Stimulated activated CD4-positive, alpha-beta T cell treated with anti-CD3 and anti-CD28 coated beads, Interleukin-1b, Interleukin-23, amount 100 ng/mL, for 48 hours (primary cell): ENCODE results near the gene NFIB.

ENCODE experiments used
- DNase-seq: peaks from one replicate; pipeline ENCODE4 v3.0.0-alpha.2; 2020

NFIB gene

DNA sequence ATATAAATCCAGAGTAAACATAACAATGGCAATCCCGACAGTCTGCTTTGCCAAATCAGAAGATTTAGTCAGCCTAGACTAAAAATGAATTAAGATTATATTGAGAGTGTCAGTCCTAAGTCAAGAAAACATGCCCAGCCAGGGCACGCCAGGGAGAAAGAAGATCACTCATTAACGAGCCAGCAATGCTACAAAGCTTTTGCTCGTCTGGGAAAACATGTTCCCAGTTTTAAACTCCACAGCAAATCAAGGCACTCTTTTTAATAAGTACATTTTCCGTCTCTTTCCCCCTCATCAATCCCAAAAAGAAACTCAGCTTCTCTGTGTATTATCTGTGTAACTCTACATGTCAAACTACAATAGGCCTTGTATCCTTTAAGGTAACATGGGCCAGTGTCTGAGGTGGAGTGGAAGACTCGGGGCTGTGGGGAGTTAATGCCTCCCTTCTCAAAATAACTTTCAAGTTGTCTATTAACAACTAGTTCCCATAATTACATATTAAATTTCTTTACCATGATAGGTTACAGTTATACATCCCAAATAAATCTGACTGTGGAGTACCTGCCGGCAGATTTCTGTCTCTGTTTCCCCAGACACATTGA is 40.9 kb downstream of the NFIB start:
- no peak for DNase-seq

DNA sequence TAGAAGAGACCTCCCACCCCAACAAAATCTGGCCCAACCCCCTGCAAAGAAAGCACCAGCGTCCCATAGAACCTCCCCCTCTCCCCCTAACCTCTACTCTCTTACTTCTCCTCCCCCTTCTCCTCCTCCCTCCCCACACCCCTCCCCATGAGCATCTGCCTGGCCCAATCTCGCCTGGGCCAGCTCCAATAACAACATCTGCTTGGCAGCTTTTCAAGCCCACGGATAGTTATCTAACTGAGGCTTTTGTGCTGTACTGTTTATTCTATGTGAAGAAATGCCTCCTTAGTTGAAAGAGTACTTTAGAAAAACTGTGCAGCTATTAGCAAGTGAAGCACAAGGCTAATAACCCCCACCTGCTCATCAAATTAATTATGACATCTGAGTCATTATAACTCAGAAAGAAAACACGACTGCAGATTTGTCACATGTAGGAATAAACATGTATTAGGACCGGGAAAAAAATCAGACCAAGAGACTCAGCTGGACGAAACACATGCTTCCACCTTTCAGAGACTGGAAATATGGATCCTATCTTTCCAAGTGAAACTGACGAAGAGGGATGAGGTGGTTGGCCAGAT is 42.8 kb downstream of the NFIB start:
- DNase-seq: no peak

DNA sequence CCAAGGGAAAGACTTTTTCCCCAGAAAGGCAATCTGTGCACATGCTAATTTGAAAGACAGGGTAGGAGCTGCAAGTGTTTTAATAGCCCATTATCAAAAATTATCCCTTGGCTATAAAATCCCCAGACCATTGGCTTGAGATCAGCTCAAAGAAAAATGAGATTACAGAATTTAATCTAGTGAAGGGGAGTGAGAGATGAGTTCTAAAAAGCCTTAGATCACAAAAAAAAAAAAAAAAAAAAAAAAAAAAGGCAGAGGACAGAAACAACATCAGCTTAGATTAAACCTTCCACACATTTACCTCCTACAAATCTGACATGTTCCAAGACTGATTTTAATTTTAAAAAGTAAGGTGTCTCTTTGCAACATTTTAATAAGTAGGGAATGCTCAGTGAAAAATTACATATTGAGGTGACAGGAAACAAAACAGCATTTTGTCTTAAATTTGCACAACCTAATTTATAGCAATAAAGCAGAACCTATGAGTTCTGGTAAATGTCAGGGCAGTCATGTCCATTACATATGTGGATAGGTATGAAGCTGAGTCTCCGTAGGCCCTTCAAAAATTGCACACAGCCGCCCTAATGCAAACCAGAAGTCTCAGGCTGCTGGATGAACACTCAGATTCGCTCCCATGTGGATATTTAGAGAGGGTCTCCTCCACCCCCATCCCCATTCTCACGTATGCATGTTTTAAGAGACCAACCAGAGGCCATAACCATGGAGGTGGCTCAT is 43.4 kb downstream of the NFIB start:
- no peak for DNase-seq

DNA sequence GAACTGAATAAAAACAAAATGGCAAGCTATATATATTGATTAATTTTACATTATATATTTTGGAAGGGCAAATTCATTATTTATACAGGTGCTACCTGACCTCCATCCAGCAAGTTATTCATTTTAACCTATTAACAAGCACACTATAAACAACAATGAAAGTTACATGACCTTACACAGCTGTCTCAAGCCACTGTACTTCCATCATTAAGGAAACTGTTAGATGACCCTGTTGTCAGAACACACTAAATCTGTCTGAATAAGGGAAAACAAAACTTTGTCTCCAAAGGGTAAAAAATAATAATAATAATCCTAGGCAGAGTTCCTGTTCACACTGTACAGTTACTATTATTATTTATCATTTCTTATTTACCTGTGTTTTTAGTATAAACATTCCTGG is 44.0 kb downstream of the NFIB start:
- DNase-seq: no peak

DNA sequence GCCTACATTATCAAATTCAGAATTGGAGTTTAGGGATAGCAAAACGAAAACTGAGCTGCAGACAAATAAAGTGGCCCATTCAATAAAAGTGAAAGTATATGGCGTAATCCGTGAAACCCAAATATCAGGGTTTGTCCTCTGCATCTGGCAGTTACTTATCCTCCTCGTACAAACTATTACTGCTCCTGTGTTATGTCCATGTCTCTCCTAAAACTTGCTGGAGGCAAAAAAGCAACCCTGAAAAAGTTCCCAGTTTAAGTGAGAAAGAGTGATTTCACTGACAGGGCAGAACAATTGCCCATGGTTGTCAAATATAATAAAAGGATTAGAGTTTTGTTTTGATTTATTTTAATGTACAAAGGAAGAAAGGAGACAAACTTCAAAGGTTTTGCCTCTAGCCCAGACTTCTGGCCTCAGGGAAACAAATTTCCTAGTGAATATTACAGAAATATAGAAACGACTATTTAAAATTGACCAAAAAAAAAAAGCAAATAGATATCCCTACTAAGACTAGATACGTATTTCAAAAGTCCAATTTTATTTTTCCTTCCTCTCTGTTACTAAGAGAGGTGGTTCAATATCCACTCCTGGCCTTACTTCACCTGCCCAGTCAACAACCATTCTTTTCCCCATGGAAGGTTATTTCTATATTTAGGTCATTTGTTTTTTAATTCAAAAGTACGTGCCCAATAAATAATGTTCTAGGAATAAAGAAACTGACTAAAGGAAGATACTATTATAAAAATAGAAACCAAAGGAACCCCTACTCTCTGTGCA is 50.0 kb downstream of the NFIB start:
- DNase-seq: no peak

DNA sequence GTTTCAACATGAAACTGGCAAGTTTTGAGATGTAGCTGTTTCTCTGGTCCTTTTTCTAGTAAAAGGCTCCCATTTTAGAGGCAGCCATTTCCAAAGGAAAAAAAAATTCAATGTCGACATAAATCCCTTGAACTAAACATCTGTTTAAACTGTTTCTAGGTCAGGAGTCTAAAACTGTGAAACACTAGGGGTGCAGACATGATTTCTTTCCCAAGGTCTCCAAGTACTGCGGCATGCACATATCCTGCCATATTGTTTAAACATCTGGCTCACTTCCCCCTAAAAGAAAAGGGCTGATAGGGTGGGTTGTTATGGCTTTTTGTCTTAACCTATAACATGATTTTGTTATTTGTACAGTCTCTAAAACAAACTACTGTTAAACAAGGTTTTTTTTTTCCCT is 51.1 kb downstream of the NFIB start:
- DNase-seq: no peak

DNA sequence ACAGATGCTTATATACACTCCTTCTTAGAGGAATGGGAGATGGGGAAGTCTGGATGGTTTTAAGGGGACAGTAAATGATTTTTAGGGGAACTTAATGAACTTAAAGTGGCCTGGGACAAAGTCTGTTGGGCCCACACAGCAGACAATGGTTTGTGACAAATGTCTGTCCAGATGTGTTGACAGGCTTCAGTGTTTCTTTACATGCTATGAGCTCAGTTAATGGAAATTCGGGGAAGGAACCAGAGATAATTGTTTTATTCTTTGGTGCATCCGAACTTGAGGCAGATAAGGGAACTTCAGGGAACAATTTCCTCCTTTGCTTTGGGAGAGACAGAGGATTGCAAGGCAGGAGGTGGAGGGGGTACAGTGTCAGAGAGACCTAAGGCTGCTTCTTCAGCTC is 52.3 kb downstream of the NFIB start:
- DNase-seq: no peak

DNA sequence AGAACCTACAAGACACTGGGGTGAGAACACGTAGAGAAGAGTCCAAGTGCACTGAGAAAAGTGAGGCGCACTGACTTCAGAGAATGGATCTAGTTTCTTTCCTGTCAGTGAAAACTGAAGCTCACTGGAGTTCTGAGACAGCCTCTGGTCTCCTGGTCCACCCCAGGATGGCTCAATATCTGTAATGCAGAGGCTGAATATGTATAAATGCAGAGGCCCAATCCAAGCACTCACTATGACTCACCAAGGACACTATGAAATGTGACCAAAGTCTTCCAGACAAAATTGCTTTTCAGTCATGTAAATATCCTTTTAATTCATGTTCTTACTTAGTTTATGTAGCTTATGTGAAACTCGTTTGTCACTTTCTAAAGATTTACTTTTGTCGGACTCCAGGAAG is 53.8 kb downstream of the NFIB start:
- no peak for DNase-seq

DNA sequence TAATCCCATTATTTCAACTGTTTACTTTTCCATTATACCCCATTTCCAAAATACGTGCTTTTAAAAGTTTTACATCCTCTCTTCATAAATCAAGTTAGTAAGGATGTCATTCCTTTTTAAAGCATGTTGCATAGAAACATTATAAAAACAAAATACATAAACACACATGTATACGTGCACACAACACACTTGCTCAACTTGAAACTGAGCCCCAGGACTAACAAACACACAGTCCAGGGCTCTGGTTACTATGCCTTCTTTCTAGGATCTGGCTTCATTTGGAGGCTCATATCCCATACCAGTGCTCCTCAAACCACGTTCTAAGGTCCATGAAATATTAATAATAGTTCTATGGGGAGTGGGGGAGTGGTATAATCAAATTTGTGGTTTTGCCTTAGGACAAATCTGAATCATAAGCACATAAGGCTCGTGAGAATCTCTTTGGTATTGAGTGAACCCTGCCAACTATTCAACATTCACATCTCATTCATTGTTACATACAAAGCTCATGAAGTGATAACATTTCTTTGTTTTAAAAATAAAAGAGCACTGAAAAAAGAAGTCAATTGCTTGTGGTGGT is 55.2 kb downstream of the NFIB start:
- DNase-seq: no peak

DNA sequence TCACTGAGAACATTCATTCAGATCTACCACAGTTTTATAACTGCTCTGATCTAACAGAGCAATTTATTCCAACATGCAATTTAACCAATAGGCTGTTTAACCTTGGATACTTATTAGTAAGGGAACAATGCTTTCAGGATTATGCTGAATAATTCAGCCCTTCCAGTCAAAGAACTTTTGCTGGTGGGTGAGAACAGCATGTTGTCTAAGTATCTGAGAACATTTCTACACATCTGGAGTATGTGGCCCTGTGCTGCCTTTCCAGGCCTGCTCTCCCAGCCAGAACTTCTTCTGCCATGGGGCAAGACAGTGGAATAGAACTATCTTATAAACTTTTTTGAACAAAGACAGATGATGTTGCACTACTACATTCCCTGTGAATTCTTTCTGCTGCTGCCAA is 55.8 kb downstream of the NFIB start:
- DNase-seq: no peak

DNA sequence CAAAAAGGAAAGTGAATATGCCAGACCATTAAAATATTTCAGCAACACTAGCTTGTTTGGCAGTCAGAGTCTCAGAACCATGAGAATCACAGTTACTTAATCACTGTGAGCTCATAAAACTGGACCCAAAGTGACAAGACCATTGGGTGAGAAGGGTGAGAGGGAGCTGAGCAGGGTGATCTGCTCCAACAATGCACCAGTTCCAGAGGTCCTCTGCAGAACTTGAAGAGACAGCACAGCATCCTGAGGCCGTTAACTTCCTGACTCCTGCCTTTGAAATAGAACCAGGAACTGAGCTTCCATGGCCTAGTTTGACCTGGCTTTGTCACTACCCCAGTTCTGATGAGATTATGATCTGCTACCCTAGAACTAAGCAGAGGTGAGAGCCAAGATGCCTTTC is 57.4 kb downstream of the NFIB start:
- DNase-seq: no peak

DNA sequence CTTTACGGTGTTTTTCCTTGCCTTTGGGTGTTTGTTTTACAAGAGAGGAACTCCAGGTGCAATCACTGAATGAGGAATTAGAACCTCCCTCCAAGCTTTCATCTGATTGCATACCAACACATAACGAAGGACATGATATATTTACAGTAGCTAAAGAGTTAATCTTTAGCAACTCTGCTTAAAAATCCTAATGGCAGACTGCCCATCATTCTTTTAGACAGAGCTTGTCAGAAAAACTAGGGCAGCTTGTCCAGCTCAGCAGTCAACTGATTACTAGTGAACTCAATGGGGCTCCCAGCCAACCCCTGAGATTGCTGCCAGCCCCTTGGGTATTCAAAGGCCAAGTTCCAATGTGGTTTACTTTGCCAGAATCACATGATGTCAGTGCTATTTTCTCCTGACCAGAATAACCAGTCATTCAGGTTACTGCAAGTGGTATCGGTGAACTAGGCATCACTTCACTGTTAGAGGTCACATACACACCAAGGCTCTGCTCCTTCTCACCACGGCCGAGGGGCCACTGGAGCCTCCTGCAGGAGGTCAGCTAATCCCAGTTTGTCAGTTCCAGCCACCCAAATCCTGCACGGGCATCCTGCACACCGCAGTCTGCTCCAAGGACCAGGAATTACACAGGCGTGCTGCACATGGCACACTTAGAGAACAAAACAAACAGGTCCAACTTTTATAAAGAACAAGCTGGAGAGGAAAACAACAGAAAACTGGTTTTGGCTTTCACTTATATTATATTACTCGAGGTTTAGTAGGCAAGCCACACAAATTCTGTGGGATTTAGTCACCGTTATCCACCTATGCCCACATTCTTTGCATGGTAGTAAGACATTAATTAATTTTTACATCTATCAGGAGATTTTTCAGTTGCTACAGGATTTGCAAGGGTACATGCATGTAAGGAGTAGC is 62.5 kb downstream of the NFIB start:
- no peak for DNase-seq

DNA sequence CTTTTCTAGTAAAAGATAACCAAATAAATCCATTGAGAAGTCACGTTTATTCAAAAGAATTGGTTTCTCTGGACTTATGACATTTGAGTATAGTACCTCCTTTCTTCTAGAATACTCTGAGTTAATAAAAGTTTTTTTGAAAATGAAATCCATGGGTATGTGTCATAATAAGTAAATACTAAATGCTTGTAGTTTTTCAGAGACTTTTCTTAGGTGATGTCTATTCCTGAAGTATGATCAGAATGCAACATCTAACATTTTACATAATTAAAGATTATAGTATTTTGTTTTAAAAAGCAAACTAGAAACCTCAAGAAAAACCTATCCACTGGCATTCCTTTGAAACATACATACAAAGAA is 63.2 kb downstream of the NFIB start:
- DNase-seq: no peak

DNA sequence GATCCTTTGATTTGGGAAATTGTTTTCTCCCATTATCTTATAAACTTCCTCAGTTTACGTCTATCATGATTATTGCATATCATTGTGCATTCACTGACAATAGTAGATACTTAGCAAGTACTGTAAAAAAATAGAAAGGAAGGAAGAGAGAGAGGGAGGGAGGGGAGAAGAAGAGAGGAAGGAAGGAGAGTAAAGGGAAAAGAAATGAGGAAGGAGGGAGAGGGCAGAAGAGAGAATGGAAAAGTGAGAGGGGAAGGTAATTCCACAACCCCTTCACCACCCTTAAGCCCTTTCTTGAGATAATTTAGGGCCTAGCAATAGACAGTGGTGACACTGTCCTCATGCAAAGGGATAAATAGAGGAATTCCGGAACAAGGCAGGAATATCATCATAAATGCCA is 64.4 kb downstream of the NFIB start:
- no peak for DNase-seq

DNA sequence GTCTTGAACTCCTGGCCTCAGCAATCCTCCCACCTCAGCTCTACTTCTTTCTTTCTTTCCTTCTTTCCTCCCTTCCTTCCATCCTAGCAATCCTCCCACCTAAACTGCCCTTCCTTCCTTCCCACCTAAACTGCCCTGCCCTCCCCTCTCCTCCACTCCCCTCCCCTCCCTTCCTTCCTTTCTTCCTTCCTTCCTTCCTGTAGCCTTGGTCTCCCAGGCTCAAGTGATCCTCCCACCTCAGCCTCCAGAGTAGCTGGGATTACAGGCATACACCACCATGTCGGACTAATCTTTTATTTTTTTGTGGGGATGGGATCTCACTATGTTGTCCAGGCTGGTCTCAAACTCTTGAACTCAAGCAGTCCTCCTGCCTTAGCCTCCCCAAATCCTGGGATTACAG is 65.8 kb downstream of the NFIB start:
- DNase-seq: no peak

DNA sequence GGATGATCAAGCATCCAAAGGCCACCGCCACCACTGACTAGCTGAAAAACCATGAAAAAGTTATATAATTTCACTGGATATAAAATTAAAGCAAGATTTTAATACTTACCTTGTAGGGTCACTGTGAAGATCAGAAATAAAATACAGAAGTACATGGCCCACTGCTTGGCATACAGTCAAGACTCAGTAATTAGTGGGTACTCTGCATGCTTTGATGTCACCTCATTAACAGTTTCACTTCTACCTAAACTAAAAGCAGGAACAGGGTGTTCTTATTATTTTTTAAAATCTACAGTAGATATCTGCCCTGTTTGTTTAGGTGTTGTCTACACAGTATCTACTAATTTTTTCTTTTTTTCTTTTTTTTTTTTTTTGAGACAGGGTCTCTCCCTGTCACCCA is 66.4 kb downstream of the NFIB start:
- no peak for DNase-seq

DNA sequence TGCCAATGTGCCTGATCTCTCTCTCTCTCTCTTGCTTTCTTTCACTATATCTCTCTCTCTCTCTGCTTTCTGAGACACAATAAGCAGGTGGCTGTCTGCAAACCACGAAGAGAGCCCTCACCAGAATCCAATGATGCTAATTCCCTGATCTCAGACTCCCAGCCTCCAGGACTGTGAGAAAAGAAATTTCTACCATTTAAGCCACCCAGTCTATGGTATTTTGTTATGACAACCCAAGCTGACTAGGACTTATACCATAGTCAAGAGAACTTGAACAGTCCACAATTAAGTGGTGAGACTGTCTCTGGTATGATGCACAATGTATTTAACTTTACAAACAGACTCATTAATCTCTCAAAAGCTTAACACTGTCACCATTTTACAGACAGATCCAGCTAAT is 67.0 kb downstream of the NFIB start:
- DNase-seq: no peak

DNA sequence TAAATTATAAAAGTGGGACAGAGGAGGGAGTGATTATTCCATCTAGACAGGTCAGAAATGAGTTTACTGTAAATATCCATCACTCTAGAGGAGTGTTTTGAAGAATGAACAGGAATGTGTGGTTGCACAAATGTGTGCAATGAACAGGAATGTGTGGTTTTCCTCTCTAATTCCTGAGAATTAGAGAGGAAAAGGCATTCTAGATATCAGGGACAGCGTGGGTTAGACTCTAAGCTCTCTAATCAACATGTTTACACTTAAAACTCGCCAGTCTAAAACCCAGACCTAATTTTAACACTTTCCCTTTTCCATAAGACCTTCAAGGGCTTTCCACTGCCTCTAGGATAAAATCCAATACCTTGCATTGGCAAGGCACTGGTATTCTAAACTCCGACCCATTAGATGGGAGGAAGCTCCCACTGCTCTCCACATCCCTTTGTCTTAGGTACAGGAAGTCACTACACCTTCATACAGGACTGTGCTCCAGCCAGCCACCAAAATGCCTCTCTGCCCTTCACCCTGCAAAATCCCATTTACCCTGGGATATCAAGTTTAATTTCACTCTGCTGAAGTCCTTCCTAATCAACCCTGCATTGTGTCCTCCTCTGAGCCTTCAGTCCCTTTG is 67.9 kb downstream of the NFIB start:
- no peak for DNase-seq

DNA sequence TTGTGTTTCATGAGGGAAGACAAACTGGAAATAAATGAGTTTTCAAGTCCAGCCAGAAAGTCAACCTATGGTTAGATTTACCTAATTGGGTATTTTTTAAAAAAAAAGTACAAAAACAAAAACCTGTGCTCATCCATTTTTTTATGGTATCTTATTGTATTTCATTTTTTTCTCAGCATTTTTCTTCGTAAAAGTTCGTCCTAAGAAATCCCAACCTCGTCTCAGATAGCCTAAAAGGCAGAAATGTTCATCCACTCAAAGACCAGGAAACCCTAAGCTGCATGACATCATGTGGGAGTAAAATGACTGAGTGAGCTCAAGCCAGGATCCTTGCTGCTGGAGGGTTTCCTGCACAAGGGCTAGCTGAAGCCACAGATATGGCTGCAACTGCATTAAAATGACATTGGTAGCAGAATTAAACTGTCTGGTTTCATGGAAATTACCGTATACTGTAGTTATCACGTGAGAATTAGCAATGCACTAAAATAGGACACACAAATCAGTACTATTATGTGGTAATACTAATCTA is 70.4 kb downstream of the NFIB start:
- no peak for DNase-seq

DNA sequence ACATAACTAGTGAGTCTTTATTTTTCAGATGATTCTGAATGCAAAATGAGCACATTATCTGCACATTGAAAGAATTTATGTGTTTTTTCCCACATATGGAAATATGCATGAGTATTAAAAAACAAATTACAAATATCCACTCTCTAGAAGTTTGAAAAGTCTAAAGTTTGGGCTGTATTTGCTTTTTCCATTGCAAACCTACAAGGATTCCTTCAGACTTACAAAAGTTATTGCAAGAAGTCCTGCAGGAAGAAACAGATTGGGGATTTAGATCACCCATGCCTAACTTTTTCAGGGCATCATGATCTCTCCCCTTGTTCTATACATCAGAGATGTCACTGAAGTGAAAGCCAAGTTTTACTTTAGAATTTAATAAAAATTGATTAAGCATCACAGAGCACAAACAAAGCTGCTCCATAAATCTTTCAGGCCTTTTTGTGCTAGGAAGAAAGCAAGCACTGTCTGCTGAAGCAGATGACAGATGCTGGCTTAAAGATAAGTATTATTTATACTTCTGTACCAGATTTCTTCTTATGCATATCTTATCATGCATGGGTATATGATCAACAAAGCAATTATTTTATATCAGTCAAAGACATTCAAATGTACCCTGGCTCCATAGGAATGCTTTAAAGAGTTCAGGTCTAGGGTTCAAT is 71.7 kb downstream of the NFIB start:
- DNase-seq: no peak

DNA sequence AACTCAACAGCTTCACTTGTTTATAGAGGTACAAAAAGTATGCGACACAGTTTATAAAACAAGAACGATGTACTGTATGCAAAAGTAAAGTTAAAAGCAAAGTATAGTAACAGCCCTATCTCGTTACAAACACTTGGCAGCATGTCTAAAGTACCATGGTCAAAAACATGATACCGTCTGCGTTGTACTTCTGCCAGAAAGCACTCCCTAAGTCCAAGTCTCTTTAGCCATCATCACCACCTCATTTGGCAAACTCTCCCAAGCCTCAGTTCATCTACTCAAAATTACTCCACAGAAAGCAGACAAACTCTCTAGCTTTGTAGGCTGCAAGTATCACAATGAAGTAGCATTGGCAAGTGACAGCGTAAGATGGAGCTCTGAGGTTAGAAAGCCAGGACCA is 73.4 kb downstream of the NFIB start:
- no peak for DNase-seq
